HepG2 (cell line): ENCODE measurements around the gene PRDM11. TPM values are rescaled to one million over a fixed set of nuclear protein-coding genes. Genes with fewer than 3 reads are reported as not detected.

Experiments
- CCDC6 ChIP-seq: sonication (generic); formaldehyde crosslinking; IDR thresholded peaks from 2 replicates; pipeline ENCODE4 v1.8.1; 2022; ENCODE audit warnings: mild to moderate bottlenecking, missing genetic modification reagents, moderate library complexity
- DR1 ChIP-seq: sonication (generic); formaldehyde crosslinking; IDR thresholded peaks from 2 replicates; pipeline ENCODE4 v1.8.0; 2021; ENCODE audit warnings: mild to moderate bottlenecking, missing genetic modification reagents, inconsistent platforms
- FLYWCH1 ChIP-seq: sonication (generic); formaldehyde crosslinking; IDR thresholded peaks from 2 replicates; pipeline ENCODE4 v1.8.1; 2023; ENCODE audit warnings: mild to moderate bottlenecking, missing genetic modification reagents
- RBAK ChIP-seq: sonication (generic); formaldehyde crosslinking; IDR thresholded peaks from 2 replicates; pipeline ENCODE4 v1.5.1; 2020; ENCODE audit warnings: mild to moderate bottlenecking, missing genetic modification reagents
- THAP11 ChIP-seq: IDR thresholded peaks from 2 replicates; pipeline ENCODE4 v1.6.1; 2016; ENCODE audit warnings: missing biosample characterization, missing genetic modification reagents
- ZNF558 ChIP-seq: sonication (generic); formaldehyde crosslinking; IDR thresholded peaks from 2 replicates; pipeline ENCODE4 v1.9.0; 2022; ENCODE audit warnings: mild to moderate bottlenecking, missing genetic modification reagents, borderline replicate concordance
- ZNF674 ChIP-seq: sonication (generic); formaldehyde crosslinking; IDR thresholded peaks from 2 replicates; pipeline ENCODE4 v1.5.0; 2020; ENCODE audit warnings: low read depth, mild to moderate bottlenecking, missing genetic modification reagents
- ZNF816 ChIP-seq: sonication (generic); formaldehyde crosslinking; IDR thresholded peaks from 2 replicates; pipeline ENCODE4 v1.8.0; 2022; ENCODE audit warnings: missing genetic modification reagents, mild to moderate bottlenecking, borderline replicate concordance
- polyA plus RNA-seq, 8 experiments: library from polyadenylated mRNA; depleted of rRNA in 3 of 8; stranded (reverse) in 7 of 8; unstranded in 1 of 8; fragments of >200 nt; fragmentation: Illumina TruSeq in 4 of 8; extraction: Trizol in 4 of 8; gene quantifications; 2 replicates each; pipeline versions ENCODE4 v1.2.1 to v1.2.3, GENCODE V29; 2011 to 2016; ENCODE audit warnings: low read depth in 4 of 8, missing spikeins in 1 of 8, mixed read lengths in 1 of 8; ENCODE audit not compliant: insufficient read depth in 1 of 8
- total RNA-seq, 5 experiments: library from RNA; depleted of rRNA; stranded (reverse); fragments of >200 nt; fragmentation: Illumina TruSeq; extraction: Trizol; gene quantifications; 2 replicates each; pipeline ENCODE4 v1.2.3, GENCODE V29; 2016; ENCODE audit warnings: low read depth in 1 of 5
- TF ChIP-seq, protein P1 (sequence below): sonication (generic); formaldehyde crosslinking; IDR thresholded peaks from 2 replicates; pipeline ENCODE4 v1.4.0; 2020; ENCODE audit warnings: missing genetic modification reagents, borderline replicate concordance
- TF ChIP-seq, protein P2 (sequence below): IDR thresholded peaks from 2 replicates; pipeline ENCODE4 v1.6.1; 2016; ENCODE audit warnings: missing genetic modification reagents, missing compliant biosample characterization
- TF ChIP-seq, protein P3 (sequence below), 2 experiments: IDR thresholded peaks; 2 replicates each; pipeline ENCODE4 v1.6.1; 2011 to 2012; ENCODE audit warnings: low read length in 2 of 2, borderline replicate concordance in 1 of 2, low read depth in 1 of 2, mild to moderate bottlenecking in 1 of 2, moderate library complexity in 1 of 2
- TF ChIP-seq, protein P4 (sequence below): IDR thresholded peaks from 2 replicates; pipeline ENCODE4 v1.6.1; 2018; ENCODE audit warnings: missing genetic modification reagents
- TF ChIP-seq, protein P5 (sequence below): sonication (generic); formaldehyde crosslinking; IDR thresholded peaks from 2 replicates; pipeline ENCODE4 v1.4.0; 2020; ENCODE audit warnings: missing genetic modification reagents
- TF ChIP-seq, protein P6 (sequence below): sonication (generic); formaldehyde crosslinking; IDR thresholded peaks from 2 replicates; pipeline ENCODE4 v1.8.0; 2022; ENCODE audit warnings: missing genetic modification reagents, low read depth, mild to moderate bottlenecking, borderline replicate concordance

Gene PRDM11
- total and polyA plus RNA-seq, 2 of the 13 experiments (the other 11 are each of a cell fraction or from before 2014, with no cell fraction given) = 3.4 to 4.7 TPM

DNA sequence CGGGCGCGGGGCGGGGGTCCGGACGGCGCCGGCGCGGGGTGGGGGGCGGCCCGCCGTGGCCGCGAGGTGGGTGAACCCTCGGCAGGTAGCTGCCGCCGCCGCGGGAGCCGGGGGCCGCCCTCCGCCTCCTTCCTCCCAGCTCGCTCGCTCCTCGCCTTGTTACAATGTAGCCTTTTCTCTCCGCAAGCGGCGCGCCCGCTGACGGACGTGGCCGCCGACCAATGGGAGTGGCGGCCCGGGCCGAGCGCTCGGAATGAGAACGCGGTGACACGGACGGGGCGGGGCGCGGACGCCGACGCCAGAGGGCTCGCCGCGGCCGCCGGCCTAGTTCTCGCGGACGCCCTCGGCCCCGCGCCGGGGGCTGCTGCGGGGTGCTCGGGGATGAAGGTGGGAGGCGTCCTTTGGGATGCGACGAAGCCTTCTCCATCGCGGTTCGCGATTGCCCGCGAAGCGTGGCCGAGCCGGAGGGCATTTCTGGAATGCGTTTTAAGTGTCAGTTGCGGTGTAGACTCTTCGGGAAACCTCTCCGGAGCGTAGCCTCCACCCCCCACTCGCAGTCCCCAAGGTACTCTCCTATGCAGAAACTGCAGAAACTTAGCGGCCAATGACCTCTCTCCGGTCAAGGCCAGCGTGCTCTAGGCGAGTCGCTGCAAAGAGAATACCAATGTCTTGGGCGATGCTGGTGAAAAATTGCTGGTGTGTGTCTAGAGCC lies 734 bp downstream of the PRDM11 start (continued):
- TF ChIP-seq, protein P1, sequence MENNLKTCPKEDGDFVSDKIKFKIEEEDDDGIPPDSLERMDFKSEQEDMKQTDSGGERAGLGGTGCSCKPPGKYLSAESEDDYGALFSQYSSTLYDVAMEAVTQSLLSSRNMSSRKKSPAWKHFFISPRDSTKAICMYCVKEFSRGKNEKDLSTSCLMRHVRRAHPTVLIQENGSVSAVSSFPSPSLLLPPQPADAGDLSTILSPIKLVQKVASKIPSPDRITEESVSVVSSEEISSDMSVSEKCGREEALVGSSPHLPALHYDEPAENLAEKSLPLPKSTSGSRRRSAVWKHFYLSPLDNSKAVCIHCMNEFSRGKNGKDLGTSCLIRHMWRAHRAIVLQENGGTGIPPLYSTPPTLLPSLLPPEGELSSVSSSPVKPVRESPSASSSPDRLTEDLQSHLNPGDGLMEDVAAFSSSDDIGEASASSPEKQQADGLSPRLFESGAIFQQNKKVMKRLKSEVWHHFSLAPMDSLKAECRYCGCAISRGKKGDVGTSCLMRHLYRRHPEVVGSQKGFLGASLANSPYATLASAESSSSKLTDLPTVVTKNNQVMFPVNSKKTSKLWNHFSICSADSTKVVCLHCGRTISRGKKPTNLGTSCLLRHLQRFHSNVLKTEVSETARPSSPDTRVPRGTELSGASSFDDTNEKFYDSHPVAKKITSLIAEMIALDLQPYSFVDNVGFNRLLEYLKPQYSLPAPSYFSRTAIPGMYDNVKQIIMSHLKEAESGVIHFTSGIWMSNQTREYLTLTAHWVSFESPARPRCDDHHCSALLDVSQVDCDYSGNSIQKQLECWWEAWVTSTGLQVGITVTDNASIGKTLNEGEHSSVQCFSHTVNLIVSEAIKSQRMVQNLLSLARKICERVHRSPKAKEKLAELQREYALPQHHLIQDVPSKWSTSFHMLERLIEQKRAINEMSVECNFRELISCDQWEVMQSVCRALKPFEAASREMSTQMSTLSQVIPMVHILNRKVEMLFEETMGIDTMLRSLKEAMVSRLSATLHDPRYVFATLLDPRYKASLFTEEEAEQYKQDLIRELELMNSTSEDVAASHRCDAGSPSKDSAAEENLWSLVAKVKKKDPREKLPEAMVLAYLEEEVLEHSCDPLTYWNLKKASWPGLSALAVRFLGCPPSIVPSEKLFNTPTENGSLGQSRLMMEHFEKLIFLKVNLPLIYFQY (CRISPR knock-in tag) = no peak
- TF ChIP-seq, protein P2, sequence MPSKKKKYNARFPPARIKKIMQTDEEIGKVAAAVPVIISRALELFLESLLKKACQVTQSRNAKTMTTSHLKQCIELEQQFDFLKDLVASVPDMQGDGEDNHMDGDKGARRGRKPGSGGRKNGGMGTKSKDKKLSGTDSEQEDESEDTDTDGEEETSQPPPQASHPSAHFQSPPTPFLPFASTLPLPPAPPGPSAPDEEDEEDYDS (CRISPR knock-in tag) = peak; percentile 74; the same call in 1 of the 2 replicates
- TF ChIP-seq, protein P3, sequence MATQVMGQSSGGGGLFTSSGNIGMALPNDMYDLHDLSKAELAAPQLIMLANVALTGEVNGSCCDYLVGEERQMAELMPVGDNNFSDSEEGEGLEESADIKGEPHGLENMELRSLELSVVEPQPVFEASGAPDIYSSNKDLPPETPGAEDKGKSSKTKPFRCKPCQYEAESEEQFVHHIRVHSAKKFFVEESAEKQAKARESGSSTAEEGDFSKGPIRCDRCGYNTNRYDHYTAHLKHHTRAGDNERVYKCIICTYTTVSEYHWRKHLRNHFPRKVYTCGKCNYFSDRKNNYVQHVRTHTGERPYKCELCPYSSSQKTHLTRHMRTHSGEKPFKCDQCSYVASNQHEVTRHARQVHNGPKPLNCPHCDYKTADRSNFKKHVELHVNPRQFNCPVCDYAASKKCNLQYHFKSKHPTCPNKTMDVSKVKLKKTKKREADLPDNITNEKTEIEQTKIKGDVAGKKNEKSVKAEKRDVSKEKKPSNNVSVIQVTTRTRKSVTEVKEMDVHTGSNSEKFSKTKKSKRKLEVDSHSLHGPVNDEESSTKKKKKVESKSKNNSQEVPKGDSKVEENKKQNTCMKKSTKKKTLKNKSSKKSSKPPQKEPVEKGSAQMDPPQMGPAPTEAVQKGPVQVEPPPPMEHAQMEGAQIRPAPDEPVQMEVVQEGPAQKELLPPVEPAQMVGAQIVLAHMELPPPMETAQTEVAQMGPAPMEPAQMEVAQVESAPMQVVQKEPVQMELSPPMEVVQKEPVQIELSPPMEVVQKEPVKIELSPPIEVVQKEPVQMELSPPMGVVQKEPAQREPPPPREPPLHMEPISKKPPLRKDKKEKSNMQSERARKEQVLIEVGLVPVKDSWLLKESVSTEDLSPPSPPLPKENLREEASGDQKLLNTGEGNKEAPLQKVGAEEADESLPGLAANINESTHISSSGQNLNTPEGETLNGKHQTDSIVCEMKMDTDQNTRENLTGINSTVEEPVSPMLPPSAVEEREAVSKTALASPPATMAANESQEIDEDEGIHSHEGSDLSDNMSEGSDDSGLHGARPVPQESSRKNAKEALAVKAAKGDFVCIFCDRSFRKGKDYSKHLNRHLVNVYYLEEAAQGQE (IDR thresholded peaks at IDR 0.05; ENCODE audit: borderline replicate concordance in 1 of 2, low read depth in 1 of 2, low read length in 2 of 2) = no peak
- peak; percentile 61; the same call in 1 of the 2 replicates for TF ChIP-seq DR1 (CRISPR knock-in tag)
- 0 out of 2 replicates have a peak, but pooled peaks have one; percentile 13 for TF ChIP-seq THAP11
- no peak for TF ChIP-seq ZNF674 (CRISPR knock-in tag)
- TF ChIP-seq, protein P4, sequence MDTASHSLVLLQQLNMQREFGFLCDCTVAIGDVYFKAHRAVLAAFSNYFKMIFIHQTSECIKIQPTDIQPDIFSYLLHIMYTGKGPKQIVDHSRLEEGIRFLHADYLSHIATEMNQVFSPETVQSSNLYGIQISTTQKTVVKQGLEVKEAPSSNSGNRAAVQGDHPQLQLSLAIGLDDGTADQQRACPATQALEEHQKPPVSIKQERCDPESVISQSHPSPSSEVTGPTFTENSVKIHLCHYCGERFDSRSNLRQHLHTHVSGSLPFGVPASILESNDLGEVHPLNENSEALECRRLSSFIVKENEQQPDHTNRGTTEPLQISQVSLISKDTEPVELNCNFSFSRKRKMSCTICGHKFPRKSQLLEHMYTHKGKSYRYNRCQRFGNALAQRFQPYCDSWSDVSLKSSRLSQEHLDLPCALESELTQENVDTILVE (CRISPR knock-in tag) = peak; percentile 17; the same call in 1 of the 2 replicates
- peak; percentile 61; the same call in 1 of the 2 replicates for TF ChIP-seq ZNF558 (CRISPR knock-in tag)
- TF ChIP-seq CCDC6 (CRISPR knock-in tag) = 0 out of 2 replicates have a peak, but pooled peaks have one; percentile 29
- TF ChIP-seq, protein P5, sequence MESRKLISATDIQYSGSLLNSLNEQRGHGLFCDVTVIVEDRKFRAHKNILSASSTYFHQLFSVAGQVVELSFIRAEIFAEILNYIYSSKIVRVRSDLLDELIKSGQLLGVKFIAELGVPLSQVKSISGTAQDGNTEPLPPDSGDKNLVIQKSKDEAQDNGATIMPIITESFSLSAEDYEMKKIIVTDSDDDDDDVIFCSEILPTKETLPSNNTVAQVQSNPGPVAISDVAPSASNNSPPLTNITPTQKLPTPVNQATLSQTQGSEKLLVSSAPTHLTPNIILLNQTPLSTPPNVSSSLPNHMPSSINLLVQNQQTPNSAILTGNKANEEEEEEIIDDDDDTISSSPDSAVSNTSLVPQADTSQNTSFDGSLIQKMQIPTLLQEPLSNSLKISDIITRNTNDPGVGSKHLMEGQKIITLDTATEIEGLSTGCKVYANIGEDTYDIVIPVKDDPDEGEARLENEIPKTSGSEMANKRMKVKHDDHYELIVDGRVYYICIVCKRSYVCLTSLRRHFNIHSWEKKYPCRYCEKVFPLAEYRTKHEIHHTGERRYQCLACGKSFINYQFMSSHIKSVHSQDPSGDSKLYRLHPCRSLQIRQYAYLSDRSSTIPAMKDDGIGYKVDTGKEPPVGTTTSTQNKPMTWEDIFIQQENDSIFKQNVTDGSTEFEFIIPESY (CRISPR knock-in tag) = no peak
- no peak; the same call in 1 of the 2 replicates for TF ChIP-seq ZNF816 (CRISPR knock-in tag)
- TF ChIP-seq, protein P6, sequence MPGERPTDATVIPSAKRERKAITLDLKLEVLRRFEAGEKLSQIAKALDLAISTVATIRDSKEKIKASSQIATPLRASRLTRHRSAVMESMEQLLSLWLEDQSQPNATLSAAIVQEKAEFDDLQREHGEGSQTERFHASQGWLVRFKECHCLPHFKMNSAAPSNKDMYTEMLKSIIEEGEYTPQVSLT = no peak; the same call in 1 of the 2 replicates
- TF ChIP-seq RBAK (CRISPR knock-in tag) = no peak
- TF ChIP-seq FLYWCH1 = no peak
